Progenitor cell of endocrine pancreas (in vitro differentiated cells): ENCODE results near the gene C16orf90. TPM values are rescaled to one million over a fixed set of nuclear protein-coding genes. Genes with fewer than 3 reads are reported as not detected.
"Not testable (repeated sequence)": the region's sequence is repeated elsewhere in the genome, so short reads cannot be mapped to it uniquely, and the experiment has no call there.

ENCODE experiments used
- DNase-seq: peaks from one replicate; pipeline ENCODE4 v3.0.0; 2021; ENCODE audit warnings: low spot score; ENCODE audit not compliant: unreplicated experiment
- H3K27ac Mint-ChIP-seq: 2 replicates; pipeline ENCODE4 v1.8.0; 2021; ENCODE audit warnings: mild to moderate bottlenecking, moderate library complexity, mixed read lengths
- H3K27me3 Mint-ChIP-seq: 2 replicates; pipeline ENCODE4 v1.8.0; 2021; ENCODE audit warnings: mixed read lengths
- H3K36me3 Mint-ChIP-seq: 2 replicates; pipeline ENCODE4 v1.8.0; 2022; ENCODE audit warnings: mixed read lengths; ENCODE audit not compliant: insufficient read depth
- H3K4me1 Mint-ChIP-seq: 2 replicates; pipeline ENCODE4 v1.8.0; 2021; ENCODE audit warnings: low read depth, mixed read lengths
- H3K4me3 Mint-ChIP-seq: 2 replicates; pipeline ENCODE4 v1.8.0; 2021; ENCODE audit warnings: low read depth, mild to moderate bottlenecking, moderate library complexity, mixed read lengths
- H3K9me3 Mint-ChIP-seq: 2 replicates; pipeline ENCODE4 v1.8.0; 2021; ENCODE audit warnings: low read depth, mixed read lengths
- total RNA-seq: library from RNA; stranded (reverse); gene quantifications from 2 replicates; pipeline ENCODE4 v1.2.1, GENCODE V29; 2021
- TF ChIP-seq, protein P1 (sequence below): fragments of 200-600 bp; sonication (generic); IDR thresholded peaks from one replicate; pipeline ENCODE4 v1.5.0; 2021; ENCODE audit warnings: antibody characterized with exemption, mild to moderate bottlenecking; ENCODE audit not compliant: unreplicated experiment

The C16orf90 gene
- total RNA-seq, 1 donor from 2014 or later = not detected

DNA sequence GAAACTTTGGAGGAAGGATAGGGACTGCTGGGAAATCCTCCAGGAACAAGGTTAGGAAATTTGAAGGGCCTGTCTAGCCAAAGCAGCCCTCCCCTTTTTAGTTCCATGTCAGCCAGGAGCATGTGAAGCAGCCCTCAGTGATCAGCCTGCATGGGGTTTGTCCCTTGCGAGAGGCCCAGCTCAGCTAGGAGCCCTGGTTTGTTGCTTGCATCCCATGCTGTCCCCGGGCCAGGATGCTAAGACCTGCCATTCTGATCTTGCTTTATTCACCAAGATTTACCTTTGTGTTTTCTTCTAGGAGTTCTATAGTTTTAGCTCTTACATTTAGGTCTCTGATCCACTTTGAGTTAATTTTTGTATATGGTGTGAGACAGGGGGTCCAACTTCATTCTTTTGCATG is 33.1 kb upstream of the C16orf90 start:
- TF ChIP-seq, protein P1, sequence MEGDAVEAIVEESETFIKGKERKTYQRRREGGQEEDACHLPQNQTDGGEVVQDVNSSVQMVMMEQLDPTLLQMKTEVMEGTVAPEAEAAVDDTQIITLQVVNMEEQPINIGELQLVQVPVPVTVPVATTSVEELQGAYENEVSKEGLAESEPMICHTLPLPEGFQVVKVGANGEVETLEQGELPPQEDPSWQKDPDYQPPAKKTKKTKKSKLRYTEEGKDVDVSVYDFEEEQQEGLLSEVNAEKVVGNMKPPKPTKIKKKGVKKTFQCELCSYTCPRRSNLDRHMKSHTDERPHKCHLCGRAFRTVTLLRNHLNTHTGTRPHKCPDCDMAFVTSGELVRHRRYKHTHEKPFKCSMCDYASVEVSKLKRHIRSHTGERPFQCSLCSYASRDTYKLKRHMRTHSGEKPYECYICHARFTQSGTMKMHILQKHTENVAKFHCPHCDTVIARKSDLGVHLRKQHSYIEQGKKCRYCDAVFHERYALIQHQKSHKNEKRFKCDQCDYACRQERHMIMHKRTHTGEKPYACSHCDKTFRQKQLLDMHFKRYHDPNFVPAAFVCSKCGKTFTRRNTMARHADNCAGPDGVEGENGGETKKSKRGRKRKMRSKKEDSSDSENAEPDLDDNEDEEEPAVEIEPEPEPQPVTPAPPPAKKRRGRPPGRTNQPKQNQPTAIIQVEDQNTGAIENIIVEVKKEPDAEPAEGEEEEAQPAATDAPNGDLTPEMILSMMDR = no peak
- no peaks in the 10 kb centered on the region for H3K27me3 Mint-ChIP-seq
- no peak for DNase-seq
- no peaks in the 10 kb centered on the region for H3K4me1 Mint-ChIP-seq
- peaks cover 45% of the 10 kb centered on the region for H3K36me3 Mint-ChIP-seq
- H3K9me3 Mint-ChIP-seq = peaks cover 9% of the 10 kb centered on the region
- H3K27ac Mint-ChIP-seq = no peak overlapping the region
- no peak overlapping the region for H3K4me3 Mint-ChIP-seq

DNA sequence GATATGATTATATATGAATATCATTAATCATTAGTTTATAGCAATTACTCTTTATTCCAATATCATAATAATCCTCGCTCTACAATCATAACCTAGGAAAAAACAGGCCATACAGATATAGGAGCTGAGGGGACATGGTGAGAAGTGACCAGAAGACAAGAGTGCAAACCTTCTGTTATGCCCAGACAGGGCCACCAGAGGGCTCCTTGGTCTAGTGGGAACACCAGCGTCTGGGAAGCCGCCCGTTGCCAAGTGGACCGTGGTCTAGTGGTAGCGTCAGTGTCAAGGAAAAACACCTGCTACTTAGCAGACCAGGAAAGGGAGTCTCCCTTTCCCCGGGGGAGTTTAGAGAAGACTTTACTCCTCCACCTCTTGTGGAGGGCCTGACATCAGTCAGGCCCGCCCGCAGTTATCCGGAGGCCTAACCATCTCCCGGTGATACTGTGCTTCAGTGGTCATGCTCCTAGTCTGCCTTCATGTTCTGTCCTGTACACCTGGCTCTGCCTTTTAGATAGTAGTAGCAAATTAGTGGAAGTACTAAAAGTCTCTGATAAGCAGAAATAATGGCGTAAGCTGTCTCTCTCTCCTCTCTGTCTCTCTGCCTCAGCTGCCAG is 32.0 kb upstream of the C16orf90 start:
- H3K4me3 Mint-ChIP-seq, H3K9me3 Mint-ChIP-seq, H3K27me3 Mint-ChIP-seq, H3K27ac Mint-ChIP-seq, DNase-seq, H3K4me1 Mint-ChIP-seq: not testable (repeated sequence)
- TF ChIP-seq, protein P1 = peak; percentile 49
- peaks cover 46% of the 10 kb centered on the region for H3K36me3 Mint-ChIP-seq

DNA sequence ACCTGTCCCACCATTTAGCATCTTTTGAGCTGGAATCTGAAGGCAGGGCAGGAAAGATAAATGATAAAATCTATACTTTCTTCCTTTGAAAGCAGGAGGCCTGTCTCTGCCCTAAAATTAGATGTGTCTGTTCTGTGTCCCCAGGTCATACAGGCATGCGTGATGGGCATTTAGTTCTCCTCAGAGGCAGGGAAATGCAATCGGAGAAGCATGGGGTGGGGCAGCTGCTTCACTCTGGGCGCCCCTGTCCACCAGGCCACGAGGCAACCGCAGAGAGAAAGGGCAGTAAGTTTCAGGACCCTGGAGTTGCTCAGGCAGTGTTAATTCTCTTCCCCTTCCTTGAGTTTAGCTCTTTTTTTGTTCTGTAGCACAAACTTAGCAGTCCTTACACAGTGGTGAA is 30.7 kb upstream of the C16orf90 start:
- H3K36me3 Mint-ChIP-seq = peaks cover 44% of the 10 kb centered on the region
- TF ChIP-seq, protein P1 = no peak
- no peaks in the 10 kb centered on the region for H3K4me1 Mint-ChIP-seq
- no peak overlapping the region for H3K4me3 Mint-ChIP-seq
- DNase-seq = no peak
- peaks cover 9% of the 10 kb centered on the region for H3K9me3 Mint-ChIP-seq
- H3K27ac Mint-ChIP-seq = no peak overlapping the region
- H3K27me3 Mint-ChIP-seq = no peaks in the 10 kb centered on the region

DNA sequence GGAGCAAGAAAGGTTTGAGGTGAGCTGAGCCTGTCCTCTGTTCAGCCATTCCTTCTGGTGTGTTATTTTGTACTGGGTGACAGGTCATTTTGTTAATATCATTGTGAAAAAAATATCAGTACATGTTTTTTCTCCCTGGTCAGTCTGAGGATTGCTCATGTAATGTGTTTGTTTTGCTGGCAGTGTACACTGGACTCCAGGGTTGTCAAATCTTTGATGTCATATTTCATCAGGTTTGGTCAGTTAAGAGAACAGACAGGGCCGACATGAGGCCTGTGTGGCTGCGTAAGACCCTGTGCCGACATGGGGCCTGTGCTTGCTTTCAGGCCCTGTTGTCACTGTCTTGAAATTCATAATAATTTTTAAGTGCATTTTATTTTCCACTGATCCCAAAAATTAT is 28.0 kb upstream of the C16orf90 start:
- DNase-seq = no peak
- Mint-ChIP-seq H3K4me3 (no peak overlapping the region), H3K4me1 (peaks cover 4% of the 10 kb centered on the region), H3K27me3 (no peaks in the 10 kb centered on the region), H3K36me3 (peaks cover 40% of the 10 kb centered on the region), H3K27ac (no peak overlapping the region), H3K9me3 (peaks cover 8% of the 10 kb centered on the region)
- TF ChIP-seq, protein P1 = no peak

DNA sequence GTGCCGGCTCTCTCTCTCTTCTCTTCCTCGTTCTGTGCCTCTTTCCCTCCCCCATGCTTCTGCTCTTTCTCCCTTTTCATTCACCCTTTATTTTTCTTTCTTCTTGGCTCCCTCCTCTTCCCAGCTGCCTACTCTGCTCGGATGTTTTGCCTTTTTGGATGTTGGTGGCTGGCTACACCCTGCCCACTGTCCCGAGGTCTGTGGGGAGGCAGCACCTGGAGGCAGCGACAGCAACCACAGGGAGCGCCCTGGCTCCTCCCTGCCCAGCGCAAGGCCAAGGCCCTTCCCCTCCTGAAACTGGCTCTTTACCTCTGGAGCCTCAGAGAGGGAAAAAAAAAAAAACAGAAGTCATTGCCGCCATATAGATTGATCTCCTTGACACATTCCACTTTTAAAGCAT is 25.6 kb upstream of the C16orf90 start:
- Mint-ChIP-seq H3K27me3 (no peaks in the 10 kb centered on the region), H3K36me3 (peaks cover 28% of the 10 kb centered on the region), H3K4me3 (no peak overlapping the region), H3K4me1 (peaks cover 7% of the 10 kb centered on the region), H3K9me3 (no peaks in the 10 kb centered on the region), H3K27ac (peak overlapping the region; percentile 60)
- DNase-seq = no peak
- TF ChIP-seq, protein P1 = no peak
